Measurements from ENCODE around the gene PDXK. TPM values are rescaled to one million over a fixed set of nuclear protein-coding genes. Genes with fewer than 3 reads are reported as not detected.

Gene PDXK
- polyA plus RNA-seq, 3 donors, result 128 to 214 (median 210) TPM

DNA sequence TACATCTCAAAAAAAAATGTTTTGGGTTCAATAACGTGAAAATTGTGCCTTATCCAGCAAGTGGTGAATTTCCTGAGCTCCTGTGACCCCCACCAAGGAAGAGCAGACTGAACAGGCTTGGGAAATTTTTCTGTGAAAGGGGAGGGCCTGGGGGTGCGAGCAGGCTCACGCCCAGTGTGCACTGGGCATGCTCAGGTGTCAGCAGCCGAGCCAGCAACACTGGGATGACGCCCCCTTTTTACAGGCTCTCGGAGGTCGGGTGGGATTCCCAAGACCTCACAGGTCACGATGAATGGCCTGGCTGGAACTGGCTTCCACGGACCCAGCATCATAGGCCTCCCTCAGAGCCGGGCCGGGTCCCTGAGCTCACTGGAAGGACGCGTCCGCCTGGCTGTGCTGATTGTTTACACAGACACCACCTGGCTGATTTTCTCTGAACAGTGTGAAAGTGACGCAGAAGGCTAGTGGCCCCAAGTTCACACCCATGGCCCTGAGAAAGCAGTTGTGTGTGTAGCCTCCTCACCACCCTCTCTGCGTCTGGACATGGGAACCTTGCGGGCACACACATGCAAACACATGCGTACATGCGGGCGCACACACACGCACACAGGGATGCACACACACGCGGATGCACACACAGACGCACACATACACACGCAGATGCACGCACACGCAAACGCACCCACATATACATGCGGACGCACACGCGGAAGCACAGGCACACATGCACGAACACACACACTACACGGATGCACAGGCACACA lies 48.0 kb downstream of the PDXK start:
- Mint-ChIP-seq H3K4me1 (peaks cover 23% of the 10 kb centered on the region), H3K27ac (peak overlapping the region in 2 of 7 donors; percentile 1 to 70), H3K9me3 (peaks cover 6 to 14% (median 9%) of the 10 kb centered on the region in 7 donors), H3K27me3 (ENCODE audit: low read depth in 3 of 3) (peaks cover 2 to 5% (median 5%) of the 10 kb centered on the region in 3 donors), H3K4me3 (peak overlapping the region in 1 of 2 donors; percentile 21), H3K36me3 (peaks cover 17 to 22% of the 10 kb centered on the region in 2 donors)
- WGBS (ENCODE audit: insufficient coverage), result 95% methylated on average over 33 of the region's 34 CpGs
- Histone ChIP-seq H3K9me3 (replicated peaks in 1 of 2; ENCODE audit: control insufficient read depth in 1 of 2, insufficient read depth in 1 of 2, low read length in 2 of 2) (peaks cover 0 to 10% of the 10 kb centered on the region in 2 donors), H3K27me3 (ENCODE audit: control insufficient read depth in 2 of 2, insufficient read depth in 2 of 2, low read length in 2 of 2) (no peaks in the 10 kb centered on the region), H3K4me2 (replicated peaks; ENCODE audit: extremely low read depth, low read length, poor library complexity, severe bottlenecking) (no peak overlapping the region), H3K79me2 (ENCODE audit: insufficient read depth, low read length) (no peaks in the 10 kb centered on the region), H3K9ac (ENCODE audit: insufficient read depth, low read length, poor library complexity, severe bottlenecking) (no peak overlapping the region), H3K4me3 (replicated peaks in 1 of 3; ENCODE audit: low read depth in 2 of 3, low read length in 3 of 3) (no peak overlapping the region), H2AFZ (ENCODE audit: insufficient read depth, low read depth, low read length, poor library complexity, severe bottlenecking) (no peak overlapping the region), H3K4me1 (ENCODE audit: control insufficient read depth in 1 of 2, insufficient read depth in 2 of 2, low read length in 2 of 2) (peaks cover 12 to 15% of the 10 kb centered on the region in 2 donors), H3K36me3 (replicated peaks in 1 of 2; ENCODE audit: control insufficient read depth in 1 of 2, insufficient read depth in 2 of 2, low read length in 2 of 2) (peaks cover 4 to 17% of the 10 kb centered on the region in 2 donors), H3K27ac (ENCODE audit: low read depth in 1 of 2, low read length in 2 of 2) (no peak overlapping the region), H4K20me1 (ENCODE audit: insufficient read depth, low read length) (peaks cover 26% of the 10 kb centered on the region)
- intact Hi-C loops (cut with micrococcal nuclease), result no loop called here
- TF ChIP-seq, protein P1, sequence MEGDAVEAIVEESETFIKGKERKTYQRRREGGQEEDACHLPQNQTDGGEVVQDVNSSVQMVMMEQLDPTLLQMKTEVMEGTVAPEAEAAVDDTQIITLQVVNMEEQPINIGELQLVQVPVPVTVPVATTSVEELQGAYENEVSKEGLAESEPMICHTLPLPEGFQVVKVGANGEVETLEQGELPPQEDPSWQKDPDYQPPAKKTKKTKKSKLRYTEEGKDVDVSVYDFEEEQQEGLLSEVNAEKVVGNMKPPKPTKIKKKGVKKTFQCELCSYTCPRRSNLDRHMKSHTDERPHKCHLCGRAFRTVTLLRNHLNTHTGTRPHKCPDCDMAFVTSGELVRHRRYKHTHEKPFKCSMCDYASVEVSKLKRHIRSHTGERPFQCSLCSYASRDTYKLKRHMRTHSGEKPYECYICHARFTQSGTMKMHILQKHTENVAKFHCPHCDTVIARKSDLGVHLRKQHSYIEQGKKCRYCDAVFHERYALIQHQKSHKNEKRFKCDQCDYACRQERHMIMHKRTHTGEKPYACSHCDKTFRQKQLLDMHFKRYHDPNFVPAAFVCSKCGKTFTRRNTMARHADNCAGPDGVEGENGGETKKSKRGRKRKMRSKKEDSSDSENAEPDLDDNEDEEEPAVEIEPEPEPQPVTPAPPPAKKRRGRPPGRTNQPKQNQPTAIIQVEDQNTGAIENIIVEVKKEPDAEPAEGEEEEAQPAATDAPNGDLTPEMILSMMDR (IDR thresholded peaks at IDR 0.05), result no peak
- DNase-seq, result no peak

DNA sequence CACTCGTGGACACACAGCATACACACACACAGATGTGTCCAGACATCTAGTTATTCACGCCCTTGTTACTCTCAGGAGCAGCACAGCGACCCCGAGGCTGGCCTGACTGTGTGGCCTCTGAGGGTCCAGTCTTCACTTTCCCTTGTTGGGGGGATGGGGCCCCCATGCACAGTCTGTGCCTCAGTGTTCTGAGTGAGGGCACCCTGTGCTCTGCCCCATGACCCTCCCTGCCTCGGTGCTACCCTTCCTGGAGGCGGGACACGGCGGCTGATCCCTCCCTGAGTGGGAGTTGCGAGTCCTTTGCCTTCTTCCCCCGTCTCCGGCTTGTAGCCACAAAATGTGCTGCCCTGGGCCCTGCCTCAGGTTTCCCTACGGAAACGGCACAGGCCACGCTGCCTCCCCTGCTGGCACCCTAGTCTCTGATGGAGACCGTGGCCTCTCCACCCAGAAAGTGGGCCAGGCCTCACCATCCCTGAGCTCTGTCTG lies 48.6 kb downstream of the PDXK start:
- no peak overlapping the region for H3K4me2 ChIP-seq (replicated peaks; ENCODE audit: extremely low read depth, low read length, poor library complexity, severe bottlenecking)
- peaks cover 5 to 17% (median 9%) of the 10 kb centered on the region in 7 donors for H3K9me3 Mint-ChIP-seq
- H3K4me1 Mint-ChIP-seq, result peaks cover 23% of the 10 kb centered on the region
- 94% methylated on average over 14 of the region's 15 CpGs for WGBS (ENCODE audit: insufficient coverage)
- no peak overlapping the region for H2AFZ ChIP-seq (ENCODE audit: insufficient read depth, low read depth, low read length, poor library complexity, severe bottlenecking)
- no peak overlapping the region for H3K4me3 ChIP-seq (replicated peaks in 1 of 3; ENCODE audit: low read depth in 2 of 3, low read length in 3 of 3)
- H3K27me3 Mint-ChIP-seq (ENCODE audit: low read depth in 3 of 3), result peaks cover 2 to 5% (median 5%) of the 10 kb centered on the region in 3 donors
- peak overlapping the region in 1 of 2 donors; percentile 63 for H3K4me3 Mint-ChIP-seq
- H3K9me3 ChIP-seq (replicated peaks in 1 of 2; ENCODE audit: control insufficient read depth in 1 of 2, insufficient read depth in 1 of 2, low read length in 2 of 2), result peaks cover 0 to 11% of the 10 kb centered on the region in 2 donors
- peaks cover 0 to 15% of the 10 kb centered on the region in 2 donors for H3K36me3 ChIP-seq (replicated peaks in 1 of 2; ENCODE audit: control insufficient read depth in 1 of 2, insufficient read depth in 2 of 2, low read length in 2 of 2)
- no peaks in the 10 kb centered on the region for H3K79me2 ChIP-seq (ENCODE audit: insufficient read depth, low read length)
- H3K27ac Mint-ChIP-seq, result peak overlapping the region in 3 of 7 donors; percentile 1 to 70 (median 69)
- peaks cover 22% of the 10 kb centered on the region for H4K20me1 ChIP-seq (ENCODE audit: insufficient read depth, low read length)
- H3K4me1 ChIP-seq (ENCODE audit: control insufficient read depth in 1 of 2, insufficient read depth in 2 of 2, low read length in 2 of 2), result peaks cover 12 to 15% of the 10 kb centered on the region in 2 donors
- intact Hi-C loops (cut with micrococcal nuclease), result no loop called here
- TF ChIP-seq, protein P1 (IDR thresholded peaks at IDR 0.05), result no peak
- H3K9ac ChIP-seq (ENCODE audit: insufficient read depth, low read length, poor library complexity, severe bottlenecking), result no peak overlapping the region
- H3K27me3 ChIP-seq (ENCODE audit: control insufficient read depth in 2 of 2, insufficient read depth in 2 of 2, low read length in 2 of 2), result no peaks in the 10 kb centered on the region
- no peak overlapping the region for H3K27ac ChIP-seq (ENCODE audit: low read depth in 1 of 2, low read length in 2 of 2)
- DNase-seq, result no peak
- peaks cover 15 to 19% of the 10 kb centered on the region in 2 donors for H3K36me3 Mint-ChIP-seq

Measured in CD14-positive monocyte (primary cell).